Calu3 (cell line): Measurements from ENCODE around the gene MPP4. TPM values are rescaled to one million over a fixed set of nuclear protein-coding genes. Genes with fewer than 3 reads are reported as not detected.

Experiments used
- BruUV-seq: library from RNA; stranded (reverse); fragments of 400-500 nt; replicated peaks from 2 replicates; lab custom pipeline; 2021; lab: Mats Ljungman, UMichigan
- CTCF ChIA-PET: fragments of 300-600 bp; sonication (Branson Sonifier 250); formaldehyde crosslinking; loops from one replicate; lab custom pipeline; 2022; ENCODE audit warnings: antibody characterized with exemption; lab: Charles Lee
- DNase-seq: peaks from one replicate; pipeline ENCODE4 v3.0.0; 2022
- H3K27ac Mint-ChIP-seq: one replicate; pipeline ENCODE4 v1.8.0; 2022; ENCODE audit warnings: mixed read lengths; ENCODE audit not compliant: unreplicated experiment
- H3K27me3 Mint-ChIP-seq: one replicate; pipeline ENCODE4 v1.8.0; 2022; ENCODE audit warnings: mixed read lengths; ENCODE audit not compliant: unreplicated experiment
- H3K36me3 Mint-ChIP-seq: one replicate; pipeline ENCODE4 v1.8.0; 2022; ENCODE audit warnings: mild to moderate bottlenecking, moderate library complexity, mixed read lengths; ENCODE audit not compliant: insufficient read depth, unreplicated experiment
- H3K4me1 Mint-ChIP-seq: one replicate; pipeline ENCODE4 v1.8.0; 2022; ENCODE audit warnings: mild to moderate bottlenecking, low read depth, mixed read lengths; ENCODE audit not compliant: unreplicated experiment
- H3K4me3 Mint-ChIP-seq: one replicate; pipeline ENCODE4 v1.8.0; 2022; ENCODE audit warnings: mild to moderate bottlenecking, low read depth, moderate library complexity, mixed read lengths; ENCODE audit not compliant: unreplicated experiment
- H3K9me3 Mint-ChIP-seq: one replicate; pipeline ENCODE4 v1.8.0; 2022; ENCODE audit warnings: low read depth, mixed read lengths; ENCODE audit not compliant: unreplicated experiment
- CTCF ChIP-seq: fragments of 200-600 bp; IDR thresholded peaks from one replicate; pipeline ENCODE4 v1.8.0; 2022; ENCODE audit warnings: antibody characterized with exemption; ENCODE audit not compliant: unreplicated experiment
- intact Hi-C: fragments of 100-400 bp; cut with micrococcal nuclease; formaldehyde crosslinking; loops from one replicate; pipeline ENCODE4 v1.10.0; 2022; ENCODE audit not compliant: unreplicated experiment
- total RNA-seq: library from RNA; stranded (reverse); gene quantifications from 2 replicates; pipeline ENCODE4 v1.2.3, GENCODE V29; 2022

The MPP4 gene
- total RNA-seq, 1 experiment from 2014 or later, result not detected

- no TSS peak for BruUV-seq
- H3K4me1 Mint-ChIP-seq, result no peaks in the 10 kb centered on the region
- H3K27ac Mint-ChIP-seq, result no peak overlapping the region
- no peaks in the 10 kb centered on the region for H3K9me3 Mint-ChIP-seq
- no peak for TF ChIP-seq CTCF
- H3K36me3 Mint-ChIP-seq, result no peaks in the 10 kb centered on the region
- intact Hi-C loops, result no loop called here
- no peak for DNase-seq
- H3K27me3 Mint-ChIP-seq, result no peaks in the 10 kb centered on the region
- H3K4me3 Mint-ChIP-seq, result no peak overlapping the region
- CTCF ChIA-PET, result no interaction called here
Measured at GRCh38 chr2:201664334-201664733, 34.1 kb downstream of the MPP4 start.

GRCh38 chr2:201661366-201661765 lies 37.1 kb downstream of the MPP4 start:
- no peaks in the 10 kb centered on the region for H3K36me3 Mint-ChIP-seq
- no TSS peak for BruUV-seq

GRCh38 chr2:201660293-201660895 lies 38.0 kb downstream of the MPP4 start:
- no peak for DNase-seq
- CTCF ChIA-PET, result no interaction called here
- BruUV-seq, result no TSS peak
- Mint-ChIP-seq H3K9me3 (no peaks in the 10 kb centered on the region), H3K36me3 (no peaks in the 10 kb centered on the region), H3K27me3 (no peaks in the 10 kb centered on the region), H3K4me3 (no peak overlapping the region), H3K27ac (no peak overlapping the region), H3K4me1 (no peaks in the 10 kb centered on the region)
- no peak for TF ChIP-seq CTCF
- intact Hi-C loops, result no loop called here

More at GRCh38 chr2:201661366-201661765, 37.1 kb downstream of the MPP4 start:
- Mint-ChIP-seq H3K4me1 (no peaks in the 10 kb centered on the region), H3K4me3 (no peak overlapping the region), H3K9me3 (no peaks in the 10 kb centered on the region), H3K27ac (no peak overlapping the region), H3K27me3 (no peaks in the 10 kb centered on the region)
- CTCF ChIA-PET, result no interaction called here
- no peak for DNase-seq
- TF ChIP-seq CTCF, result no peak
- intact Hi-C loops, result no loop called here

- Mint-ChIP-seq H3K4me3 (no peak overlapping the region), H3K27ac (no peak overlapping the region), H3K4me1 (no peaks in the 10 kb centered on the region), H3K9me3 (no peaks in the 10 kb centered on the region), H3K27me3 (no peaks in the 10 kb centered on the region), H3K36me3 (no peaks in the 10 kb centered on the region)
- intact Hi-C loops, result no loop called here
- no peak for TF ChIP-seq CTCF
- no peak for DNase-seq
- BruUV-seq, result no TSS peak
- CTCF ChIA-PET, result no interaction called here
Measured at GRCh38 chr2:201656740-201657139, 41.7 kb downstream of the MPP4 start.
